ENCODE measurements around the gene SNRNP25. TPM values are rescaled to one million over a fixed set of nuclear protein-coding genes. Genes with fewer than 3 reads are reported as not detected.

SNRNP25 gene
- total RNA-seq, 1 donor from 2014 or later, result 9.0 TPM

GRCh38 chr16:79151-80054, 25.8 kb downstream of the SNRNP25 start:
- FAIRE-seq (no peak), DNase-seq (ENCODE audit: low read depth) (no peak)
- TF ChIP-seq CTCF (IDR thresholded peaks at IDR 0.05; ENCODE audit: insufficient read depth, low read length, severe bottlenecking), result no peak
- peak overlapping the region; percentile 77 for H3K4me3 ChIP-seq (ENCODE audit: low read depth, low read length)
- no peaks in the 10 kb centered on the region for H3K27me3 ChIP-seq (ENCODE audit: control insufficient read depth, insufficient read depth, low read length)
- peaks cover 11% of the 10 kb centered on the region for H3K36me3 ChIP-seq (ENCODE audit: control insufficient read depth, insufficient read depth, low read length)

GRCh38 chr16:83060-83603, 29.5 kb downstream of the SNRNP25 start:
- no peak overlapping the region for H3K4me3 ChIP-seq (ENCODE audit: low read depth, low read length)
- peaks cover 29% of the 10 kb centered on the region for H3K36me3 ChIP-seq (ENCODE audit: control insufficient read depth, insufficient read depth, low read length)
- H3K27me3 ChIP-seq (ENCODE audit: control insufficient read depth, insufficient read depth, low read length), result no peaks in the 10 kb centered on the region
- DNase-seq (ENCODE audit: low read depth) (no peak), FAIRE-seq (no peak)
- no peak for TF ChIP-seq CTCF (IDR thresholded peaks at IDR 0.05; ENCODE audit: insufficient read depth, low read length, severe bottlenecking)

GRCh38 chr16:83781-84615, 30.4 kb downstream of the SNRNP25 start:
- H3K36me3 ChIP-seq (ENCODE audit: control insufficient read depth, insufficient read depth, low read length), result peaks cover 31% of the 10 kb centered on the region
- H3K4me3 ChIP-seq (ENCODE audit: low read depth, low read length), result no peak overlapping the region
- DNase-seq (ENCODE audit: low read depth) (no peak), FAIRE-seq (no peak)
- no peak for TF ChIP-seq CTCF (IDR thresholded peaks at IDR 0.05; ENCODE audit: insufficient read depth, low read length, severe bottlenecking)
- no peaks in the 10 kb centered on the region for H3K27me3 ChIP-seq (ENCODE audit: control insufficient read depth, insufficient read depth, low read length)

GRCh38 chr16:84718-85406, 31.2 kb downstream of the SNRNP25 start:
- no peak for TF ChIP-seq CTCF (IDR thresholded peaks at IDR 0.05; ENCODE audit: insufficient read depth, low read length, severe bottlenecking)
- H3K27me3 ChIP-seq (ENCODE audit: control insufficient read depth, insufficient read depth, low read length), result no peaks in the 10 kb centered on the region
- H3K36me3 ChIP-seq (ENCODE audit: control insufficient read depth, insufficient read depth, low read length), result peaks cover 30% of the 10 kb centered on the region
- FAIRE-seq (peak; percentile 80), DNase-seq (ENCODE audit: low read depth) (peak; percentile 81)
- no peak overlapping the region for H3K4me3 ChIP-seq (ENCODE audit: low read depth, low read length)

GRCh38 chr16:85407-85782, 31.8 kb downstream of the SNRNP25 start:
- DNase-seq (ENCODE audit: low read depth) (no peak), FAIRE-seq (no peak)
- H3K36me3 ChIP-seq (ENCODE audit: control insufficient read depth, insufficient read depth, low read length), result peaks cover 31% of the 10 kb centered on the region
- no peak for TF ChIP-seq CTCF (IDR thresholded peaks at IDR 0.05; ENCODE audit: insufficient read depth, low read length, severe bottlenecking)
- H3K27me3 ChIP-seq (ENCODE audit: control insufficient read depth, insufficient read depth, low read length), result no peaks in the 10 kb centered on the region
- no peak overlapping the region for H3K4me3 ChIP-seq (ENCODE audit: low read depth, low read length)

Measured in bronchial epithelial cell (primary cell).